HG03108 (cell line): ENCODE results near the gene ADCY5.

Source experiments
- ATAC-seq: cut with Tn5 transposase; IDR thresholded peaks from one replicate; pipeline ENCODE4 v1.9.1; 2021; ENCODE audit warnings: moderate library complexity; ENCODE audit not compliant: unreplicated experiment

The ADCY5 gene

GRCh38 chr3:123431007-123431657 is 17.8 kb downstream of the ADCY5 start:
- no peak for ATAC-seq

GRCh38 chr3:123430266-123430665 is 18.6 kb downstream of the ADCY5 start:
- ATAC-seq, result no peak

GRCh38 chr3:123429362-123430125 is 19.3 kb downstream of the ADCY5 start:
- ATAC-seq, result no peak

- ATAC-seq, result no peak
Measured at GRCh38 chr3:123424999-123425712, 23.7 kb downstream of the ADCY5 start.

- no peak for ATAC-seq
Measured at GRCh38 chr3:123424321-123424998, 24.4 kb downstream of the ADCY5 start.

GRCh38 chr3:123423806-123424205 is 25.1 kb downstream of the ADCY5 start:
- ATAC-seq, result no peak

- no peak for ATAC-seq
Measured at GRCh38 chr3:123423031-123423430, 25.9 kb downstream of the ADCY5 start.

- ATAC-seq, result no peak
Measured at GRCh38 chr3:123422457-123422856, 26.4 kb downstream of the ADCY5 start.

GRCh38 chr3:123421353-123422174 is 27.3 kb downstream of the ADCY5 start:
- no peak for ATAC-seq

GRCh38 chr3:123420416-123420968 is 28.4 kb downstream of the ADCY5 start:
- no peak for ATAC-seq

- ATAC-seq, result no peak
Measured at GRCh38 chr3:123419850-123420297, 29.0 kb downstream of the ADCY5 start.

- no peak for ATAC-seq
Measured at GRCh38 chr3:123419181-123419849, 29.6 kb downstream of the ADCY5 start.

- no peak for ATAC-seq
Measured at GRCh38 chr3:123416647-123417046, 32.2 kb downstream of the ADCY5 start.

- ATAC-seq, result no peak
Measured at GRCh38 chr3:123416173-123416572, 32.7 kb downstream of the ADCY5 start.

GRCh38 chr3:123414973-123415775 is 33.7 kb downstream of the ADCY5 start:
- no peak for ATAC-seq

- ATAC-seq, result no peak
Measured at GRCh38 chr3:123412811-123413604, 35.9 kb downstream of the ADCY5 start.

GRCh38 chr3:123412076-123412475 is 36.8 kb downstream of the ADCY5 start:
- no peak for ATAC-seq
